Mononuclear cell (primary cell): ENCODE data around the gene EPB41L4B. TPM values are rescaled to one million over a fixed set of nuclear protein-coding genes. Genes with fewer than 3 reads are reported as not detected.

ENCODE experiments used
- H3K27me3 ChIP-seq: 2 replicates; pipeline ENCODE4 v1.6.0; 2011; ENCODE audit warnings: low read length, control low read depth; ENCODE audit not compliant: insufficient read depth
- H3K4me1 ChIP-seq: 2 replicates; pipeline ENCODE4 v1.5.1; 2011; ENCODE audit warnings: mild to moderate bottlenecking, low read length, control low read depth; ENCODE audit not compliant: insufficient read depth
- H3K4me3 ChIP-seq: 2 replicates; pipeline ENCODE4 v1.5.1; 2011; ENCODE audit warnings: mild to moderate bottlenecking, low read length, moderate library complexity
- H3K9me3 ChIP-seq: 2 replicates; pipeline ENCODE4 v1.5.1; 2011; ENCODE audit warnings: low read depth, mild to moderate bottlenecking, control low read depth, low read length
- total RNA-seq: library from RNA; depleted of rRNA; stranded (reverse); fragments of >200 nt; gene quantifications from one replicate; pipeline ENCODE4 v1.2.3, GENCODE V29; 2012

The EPB41L4B gene
- total RNA-seq, 1 donor = not detected

GRCh38 chr9:109254317-109254716 lies 66.5 kb downstream of the EPB41L4B start:
- Histone ChIP-seq H3K4me1 (no peaks in the 10 kb centered on the region), H3K27me3 (no peaks in the 10 kb centered on the region), H3K9me3 (no peaks in the 10 kb centered on the region), H3K4me3 (no peak overlapping the region)

GRCh38 chr9:109253637-109254284 lies 67.1 kb downstream of the EPB41L4B start:
- Histone ChIP-seq H3K9me3 (no peaks in the 10 kb centered on the region), H3K27me3 (no peaks in the 10 kb centered on the region), H3K4me3 (no peak overlapping the region), H3K4me1 (no peaks in the 10 kb centered on the region)

GRCh38 chr9:109253241-109253636 lies 67.6 kb downstream of the EPB41L4B start:
- Histone ChIP-seq H3K4me1 (no peaks in the 10 kb centered on the region), H3K4me3 (no peak overlapping the region), H3K9me3 (no peaks in the 10 kb centered on the region), H3K27me3 (no peaks in the 10 kb centered on the region)

- Histone ChIP-seq H3K4me3 (no peak overlapping the region), H3K9me3 (no peaks in the 10 kb centered on the region), H3K27me3 (no peaks in the 10 kb centered on the region)
Observed at GRCh38 chr9:109252291-109252690, 68.6 kb downstream of the EPB41L4B start.

GRCh38 chr9:109251776-109252106 lies 69.1 kb downstream of the EPB41L4B start:
- Histone ChIP-seq H3K9me3 (no peaks in the 10 kb centered on the region), H3K27me3 (no peaks in the 10 kb centered on the region), H3K4me3 (no peak overlapping the region), H3K4me1 (no peaks in the 10 kb centered on the region)

More at GRCh38 chr9:109252291-109252690, 68.6 kb downstream of the EPB41L4B start:
- H3K4me1 ChIP-seq = no peaks in the 10 kb centered on the region

- Histone ChIP-seq H3K9me3 (no peaks in the 10 kb centered on the region), H3K27me3 (no peaks in the 10 kb centered on the region), H3K4me1 (no peaks in the 10 kb centered on the region), H3K4me3 (no peak overlapping the region)
Observed at GRCh38 chr9:109251080-109251775, 69.6 kb downstream of the EPB41L4B start.

GRCh38 chr9:109250771-109251079 lies 70.1 kb downstream of the EPB41L4B start:
- Histone ChIP-seq H3K4me3 (no peak overlapping the region), H3K4me1 (no peaks in the 10 kb centered on the region), H3K9me3 (no peaks in the 10 kb centered on the region), H3K27me3 (no peaks in the 10 kb centered on the region)

GRCh38 chr9:109250311-109250741 lies 70.5 kb downstream of the EPB41L4B start:
- H3K4me1 ChIP-seq = no peaks in the 10 kb centered on the region
- H3K4me3 ChIP-seq = no peak overlapping the region
- no peaks in the 10 kb centered on the region for H3K9me3 ChIP-seq
- peaks cover 4% of the 10 kb centered on the region for H3K27me3 ChIP-seq

- H3K27me3 ChIP-seq = peaks cover 10% of the 10 kb centered on the region
- no peak overlapping the region for H3K4me3 ChIP-seq
- H3K9me3 ChIP-seq = no peaks in the 10 kb centered on the region
- H3K4me1 ChIP-seq = no peaks in the 10 kb centered on the region
Observed at GRCh38 chr9:109249615-109250014, 71.2 kb downstream of the EPB41L4B start.

GRCh38 chr9:109248133-109248581 lies 72.7 kb downstream of the EPB41L4B start:
- peaks cover 20% of the 10 kb centered on the region for H3K27me3 ChIP-seq
- no peaks in the 10 kb centered on the region for H3K9me3 ChIP-seq
- H3K4me3 ChIP-seq = no peak overlapping the region
- H3K4me1 ChIP-seq = no peaks in the 10 kb centered on the region

GRCh38 chr9:109247228-109247627 lies 73.6 kb downstream of the EPB41L4B start:
- Histone ChIP-seq H3K4me3 (no peak overlapping the region), H3K9me3 (no peaks in the 10 kb centered on the region), H3K4me1 (no peaks in the 10 kb centered on the region), H3K27me3 (peaks cover 23% of the 10 kb centered on the region)

GRCh38 chr9:109246533-109246932 lies 74.3 kb downstream of the EPB41L4B start:
- Histone ChIP-seq H3K4me1 (no peaks in the 10 kb centered on the region), H3K27me3 (peaks cover 28% of the 10 kb centered on the region), H3K9me3 (no peaks in the 10 kb centered on the region), H3K4me3 (no peak overlapping the region)

GRCh38 chr9:109245310-109245897 lies 75.5 kb downstream of the EPB41L4B start:
- no peak overlapping the region for H3K4me3 ChIP-seq
- H3K27me3 ChIP-seq = peaks cover 28% of the 10 kb centered on the region
- no peaks in the 10 kb centered on the region for H3K9me3 ChIP-seq
- no peaks in the 10 kb centered on the region for H3K4me1 ChIP-seq

- Histone ChIP-seq H3K4me3 (no peak overlapping the region), H3K4me1 (no peaks in the 10 kb centered on the region), H3K9me3 (no peaks in the 10 kb centered on the region), H3K27me3 (peaks cover 31% of the 10 kb centered on the region)
Observed at GRCh38 chr9:109244179-109245132, 76.4 kb downstream of the EPB41L4B start.

GRCh38 chr9:109242741-109243140 lies 78.1 kb downstream of the EPB41L4B start:
- H3K9me3 ChIP-seq = no peaks in the 10 kb centered on the region
- peaks cover 32% of the 10 kb centered on the region for H3K27me3 ChIP-seq
- no peaks in the 10 kb centered on the region for H3K4me1 ChIP-seq
- no peak overlapping the region for H3K4me3 ChIP-seq
